Esophagus muscularis mucosa (tissue), 4 donors: Measurements from ENCODE around the gene SRRT. TPM values are rescaled to one million over a fixed set of nuclear protein-coding genes. Genes with fewer than 3 reads are reported as not detected.

Experiments used
- DNase-seq: peaks from one replicate; pipeline ENCODE4 v3.0.0-alpha.2; 2017; ENCODE audit errors: extremely low spot score
- H3K27ac ChIP-seq, 4 donors: fragments of 200-600 bp; sonication (generic); replicated peaks in 1 of 4; 1 replicate in 3 of 4; 2 replicates in 1 of 4; pipeline ENCODE4 v1.5.1; 2016 to 2019; ENCODE audit warnings: mild to moderate bottlenecking in 1 of 4
- H3K27me3 ChIP-seq, 4 donors: fragments of 200-600 bp; sonication (generic); one replicate each; pipeline versions ENCODE4 v1.5.1 to v1.6.0; 2016 to 2019
- H3K36me3 ChIP-seq, 4 donors: fragments of 200-600 bp; sonication (generic); one replicate each; pipeline ENCODE4 v1.5.1; 2016 to 2019
- H3K4me1 ChIP-seq, 4 donors: fragments of 200-600 bp; sonication (generic); one replicate each; pipeline ENCODE4 v1.5.1; 2016 to 2019
- H3K4me3 ChIP-seq, 4 donors: fragments of 200-600 bp; sonication (generic); 1 replicate in 2 of 4; 2 replicates in 2 of 4; pipeline ENCODE4 v1.5.1; 2016 to 2019; ENCODE audit warnings: mild to moderate bottlenecking in 4 of 4, moderate library complexity in 1 of 4
- H3K9me3 ChIP-seq, 4 donors: fragments of 200-600 bp; sonication (generic); 1 replicate in 3 of 4; 2 replicates in 1 of 4; pipeline ENCODE4 v1.5.1; 2016 to 2019
- EP300 ChIP-seq: sonication (generic); formaldehyde crosslinking; IDR thresholded peaks from one replicate; pipeline ENCODE4 v1.6.1; 2017; ENCODE audit warnings: antibody characterized with exemption
- POLR2A ChIP-seq: fragments of 450-650 bp; IDR thresholded peaks from one replicate; pipeline ENCODE4 v1.6.1; 2017; ENCODE audit warnings: antibody characterized with exemption, moderate library complexity, mild to moderate bottlenecking, low read depth
- POLR2AphosphoS5 ChIP-seq, 2 donors: sonication (generic); formaldehyde crosslinking; IDR thresholded peaks; one replicate each; pipeline ENCODE4 v1.6.1; 2017; ENCODE audit warnings: antibody characterized with exemption in 2 of 2
- WGBS: methylation state at CpG from one replicate; pipeline ENCODE4 v1.1.5; 2018; 5-methylcytosine and 5-hydroxymethylcytosine counted together
- intact Hi-C: fragments of 100-400 bp; cut with DNase I; formaldehyde crosslinking; loops from one replicate; pipeline ENCODE4 v1.15.1; 2023
- total RNA-seq, 4 donors: library from RNA; depleted of rRNA; stranded (reverse); fragments of >200 nt; gene quantifications; one replicate each; pipeline versions ENCODE4 v1.1.0 to v1.2.1, GENCODE V29; 2016
- TF ChIP-seq, protein P1 (sequence below), 3 experiments: fragments of 200-600 bp in 2 of 3; fragments of 450-650 bp in 1 of 3; sonication (generic) in 2 of 3; IDR thresholded peaks; one replicate each; pipeline ENCODE4 v1.5.1; 2017 to 2019; ENCODE audit warnings: antibody characterized with exemption in 3 of 3, mild to moderate bottlenecking in 2 of 3, moderate library complexity in 1 of 3

Gene SRRT
- total RNA-seq, 4 donors from 2014 or later, result 47.2 to 69.6 (median 61.7) TPM

DNA sequence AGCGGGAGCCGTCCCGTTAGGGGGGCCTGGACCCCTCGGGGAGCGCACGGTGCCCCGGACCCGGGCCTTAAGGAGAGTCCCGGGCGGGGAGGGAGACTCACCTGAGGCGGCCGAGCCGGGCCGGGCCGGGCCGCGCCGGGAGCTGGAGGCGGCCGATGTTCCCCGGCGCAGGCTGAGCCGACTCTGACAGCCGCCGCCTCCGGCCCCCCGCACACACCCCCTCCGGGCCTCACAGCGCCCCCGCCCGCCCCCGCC lies 20.7 kb downstream of the SRRT start, which contains the start of gene ACHE:
Gene ACHE (minus strand): TSS at position 188 of the 255 bp plus-strand sequence. CDS start 1,656 bp downstream, outside the sequence.
- H3K36me3 ChIP-seq, result no peaks in the 10 kb centered on the region
- peak within 1 kb of the TSS; percentile 51 to 63 (median 52) for H3K4me3 ChIP-seq
- WGBS, result no CpG with 5 or more reads among the region's 32 CpGs
- H3K9me3 ChIP-seq, result no peaks in the 10 kb centered on the region
- TF ChIP-seq, protein P1, sequence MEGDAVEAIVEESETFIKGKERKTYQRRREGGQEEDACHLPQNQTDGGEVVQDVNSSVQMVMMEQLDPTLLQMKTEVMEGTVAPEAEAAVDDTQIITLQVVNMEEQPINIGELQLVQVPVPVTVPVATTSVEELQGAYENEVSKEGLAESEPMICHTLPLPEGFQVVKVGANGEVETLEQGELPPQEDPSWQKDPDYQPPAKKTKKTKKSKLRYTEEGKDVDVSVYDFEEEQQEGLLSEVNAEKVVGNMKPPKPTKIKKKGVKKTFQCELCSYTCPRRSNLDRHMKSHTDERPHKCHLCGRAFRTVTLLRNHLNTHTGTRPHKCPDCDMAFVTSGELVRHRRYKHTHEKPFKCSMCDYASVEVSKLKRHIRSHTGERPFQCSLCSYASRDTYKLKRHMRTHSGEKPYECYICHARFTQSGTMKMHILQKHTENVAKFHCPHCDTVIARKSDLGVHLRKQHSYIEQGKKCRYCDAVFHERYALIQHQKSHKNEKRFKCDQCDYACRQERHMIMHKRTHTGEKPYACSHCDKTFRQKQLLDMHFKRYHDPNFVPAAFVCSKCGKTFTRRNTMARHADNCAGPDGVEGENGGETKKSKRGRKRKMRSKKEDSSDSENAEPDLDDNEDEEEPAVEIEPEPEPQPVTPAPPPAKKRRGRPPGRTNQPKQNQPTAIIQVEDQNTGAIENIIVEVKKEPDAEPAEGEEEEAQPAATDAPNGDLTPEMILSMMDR (IDR thresholded peaks at IDR 0.05), result no peak
- no peak for TF ChIP-seq POLR2AphosphoS5 (IDR thresholded peaks at IDR 0.05)
- no peak for TF ChIP-seq EP300
- no peak for TF ChIP-seq POLR2A
- DNase-seq, result no peak
- intact Hi-C loops, result loop anchor here (2.0 to 5.0 kb wide), 2 partner anchors 163 to 182 kb away; no protein-coding TSS in a partner anchor
- H3K27me3 ChIP-seq, result peaks cover 11 to 77% (median 31%) of the 10 kb centered on the region in 4 donors
- H3K27ac ChIP-seq, result peak within 1 kb of the TSS in 2 of 4 donors; percentile 17 to 28
- H3K4me1 ChIP-seq, result peaks cover 32 to 42% (median 39%) of the 10 kb centered on the region in 4 donors

DNA sequence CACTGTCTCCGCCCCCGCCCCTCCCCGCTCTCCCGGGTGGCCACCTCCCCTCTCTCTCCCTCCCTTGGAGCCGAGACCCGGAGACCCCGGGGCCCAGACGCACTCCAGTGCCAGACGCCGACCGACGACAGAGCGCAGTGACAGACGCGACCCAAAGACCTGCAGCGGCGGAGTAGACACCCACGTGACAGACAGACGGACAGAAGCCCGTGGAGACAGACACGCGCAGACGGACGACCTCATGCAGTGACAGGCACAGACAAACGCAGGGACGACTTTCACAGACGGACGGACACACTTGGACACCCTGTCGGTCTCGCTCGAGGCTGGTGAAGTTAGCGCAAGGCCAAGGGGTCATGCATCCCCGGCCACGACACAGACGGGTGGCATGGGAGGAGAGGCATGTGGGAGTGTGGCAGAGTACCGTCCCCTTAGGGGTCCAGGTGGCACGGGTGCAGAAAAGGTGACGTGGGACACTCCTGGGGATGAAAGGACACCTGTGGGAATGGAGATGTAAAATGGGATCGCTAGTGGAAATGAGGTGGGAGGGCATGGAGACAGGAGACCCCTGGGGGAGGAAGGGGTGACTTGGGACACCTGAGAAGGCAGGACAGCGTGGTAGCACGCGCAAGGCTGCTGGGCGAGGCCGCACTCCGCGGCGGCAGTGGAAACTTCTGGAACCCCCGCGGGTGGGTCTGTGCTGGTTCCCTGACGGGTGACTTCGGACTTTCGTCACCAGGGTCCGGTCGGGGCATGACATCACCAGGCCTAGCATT lies 21.2 kb downstream of the SRRT start:
- Histone ChIP-seq H3K4me3 (peak overlapping the region; percentile 51 to 63 (median 52)), H3K27ac (peak overlapping the region in 1 of 4 donors; percentile 28), H3K9me3 (no peaks in the 10 kb centered on the region), H3K36me3 (no peaks in the 10 kb centered on the region), H3K27me3 (peaks cover 11 to 82% (median 31%) of the 10 kb centered on the region in 4 donors), H3K4me1 (peaks cover 27 to 37% (median 34%) of the 10 kb centered on the region in 4 donors)
- WGBS, result 7% methylated on average over 33 of the region's 54 CpGs
- no peak for TF ChIP-seq POLR2AphosphoS5 (IDR thresholded peaks at IDR 0.05)
- TF ChIP-seq EP300, result no peak
- TF ChIP-seq, protein P1 (IDR thresholded peaks at IDR 0.05), result no peak
- no peak for TF ChIP-seq POLR2A
- intact Hi-C loops, result loop anchor here (2.0 to 5.0 kb wide), 2 partner anchors 163 to 181 kb away; no protein-coding TSS in a partner anchor
- no peak for DNase-seq

GRCh38 chr7:100896732-100897608 lies 22.1 kb downstream of the SRRT start:
- H3K27ac ChIP-seq, result no peak overlapping the region
- H3K4me1 ChIP-seq, result peaks cover 25 to 34% (median 32%) of the 10 kb centered on the region in 4 donors
- no peak for DNase-seq
- TF ChIP-seq EP300, result no peak
- TF ChIP-seq, protein P1 (IDR thresholded peaks at IDR 0.05), result peak; percentile 59 to 78 (median 65)
- H3K9me3 ChIP-seq, result no peaks in the 10 kb centered on the region
- H3K27me3 ChIP-seq, result peaks cover 11 to 88% (median 31%) of the 10 kb centered on the region in 4 donors
- WGBS, result 4% methylated on average over 5 of the region's 95 CpGs
- H3K4me3 ChIP-seq, result peak overlapping the region; percentile 51 to 63 (median 52)
- intact Hi-C loops, result loop anchor here (5.0 kb wide), 1 partner anchor 180 kb away; no protein-coding TSS in a partner anchor
- H3K36me3 ChIP-seq, result no peaks in the 10 kb centered on the region

DNA sequence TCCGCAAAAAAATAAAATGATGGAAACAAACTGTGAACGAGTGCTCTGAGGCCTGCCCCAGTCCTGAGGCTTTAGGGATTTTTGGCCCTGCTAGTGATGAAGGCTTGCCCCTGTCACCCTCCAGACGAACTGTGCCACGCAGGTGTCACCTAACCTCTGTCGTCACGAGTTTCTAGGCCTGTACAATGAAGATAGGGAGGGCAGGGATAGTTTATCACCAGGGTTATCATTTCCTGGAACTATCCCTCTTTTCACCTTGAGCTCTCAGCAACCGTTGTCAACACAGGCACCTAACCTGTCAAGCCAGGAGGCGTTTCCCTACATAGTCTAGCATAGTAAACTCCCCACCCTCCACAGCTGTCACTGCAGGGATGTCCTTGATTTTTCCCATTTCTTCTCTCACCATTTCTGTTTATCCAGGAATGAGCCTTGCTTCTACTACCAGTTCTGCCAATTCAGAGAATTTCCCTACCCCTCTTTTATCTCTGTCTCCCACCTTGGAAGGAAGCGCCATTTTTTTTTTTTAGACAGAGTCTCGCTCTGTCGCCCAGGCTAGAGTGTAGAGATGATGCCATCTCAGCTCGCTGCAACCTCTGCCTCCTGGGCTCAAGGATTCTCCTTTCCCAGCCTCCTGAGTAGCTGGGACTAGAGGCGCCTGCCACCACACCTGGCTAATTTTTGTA lies 23.0 kb downstream of the SRRT start:
- TF ChIP-seq POLR2A (no peak), POLR2AphosphoS5 (IDR thresholded peaks at IDR 0.05) (no peak), EP300 (no peak)
- TF ChIP-seq, protein P1 (IDR thresholded peaks at IDR 0.05), result no peak
- peaks cover 25 to 34% (median 32%) of the 10 kb centered on the region in 4 donors for H3K4me1 ChIP-seq
- no peaks in the 10 kb centered on the region for H3K36me3 ChIP-seq
- intact Hi-C loops, result loop anchor here (5.0 kb wide), 1 partner anchor 179 kb away; no protein-coding TSS in a partner anchor
- DNase-seq, result no peak
- H3K9me3 ChIP-seq, result no peaks in the 10 kb centered on the region
- peaks cover 11 to 96% (median 31%) of the 10 kb centered on the region in 4 donors for H3K27me3 ChIP-seq
- H3K4me3 ChIP-seq, result no peak overlapping the region
- 71% methylated on average over 13 of the region's 13 CpGs for WGBS
- H3K27ac ChIP-seq, result no peak overlapping the region
